ENCODE measurements around the gene EBP. TPM values are rescaled to one million over a fixed set of nuclear protein-coding genes. Genes with fewer than 3 reads are reported as not detected.
A peak's percentile ranks its signal among the peaks of the same experiment; 100 is the strongest.
"Not testable (repeated sequence)": the region's sequence is repeated elsewhere in the genome, so short reads cannot be mapped to it uniquely, and the experiment has no call there.

Gene EBP
- total and polyA plus RNA-seq, 4 donors, result 41.5 to 254 (median 158) TPM

- H3K4me1 ChIP-seq (ENCODE audit: control insufficient read depth in 5 of 5, insufficient read depth in 5 of 5, low read length in 5 of 5), result no peaks in the 10 kb centered on the region
- peaks cover 0 to 7% (median under 1%) of the 10 kb centered on the region in 4 donors for H3K36me3 ChIP-seq (ENCODE audit: control insufficient read depth in 4 of 4, insufficient read depth in 4 of 4, low read length in 4 of 4)
- ATAC-seq (ENCODE audit: insufficient read depth, low FRiP score) (no peak), DNase-seq (no peak)
- H3K9ac ChIP-seq (ENCODE audit: insufficient read depth in 1 of 2, low read length in 2 of 2), result no peak overlapping the region
- H3K9me3 ChIP-seq (ENCODE audit: control insufficient read depth in 4 of 4, insufficient read depth in 3 of 4, low read length in 3 of 4), result no peaks in the 10 kb centered on the region
- no peaks in the 10 kb centered on the region for H3K27me3 ChIP-seq (ENCODE audit: control insufficient read depth in 3 of 3, insufficient read depth in 3 of 3, low read length in 2 of 3)
- no peak for TF ChIP-seq CTCF (IDR thresholded peaks at IDR 0.05; ENCODE audit: control extremely low read depth, extremely low read depth)
- no peak overlapping the region for H3K27ac ChIP-seq (ENCODE audit: low read depth in 1 of 2, low read length in 1 of 2)
- WGBS, 2 donors, result 90 to 91% methylated on average over 2 to 3 of the region's 3 CpGs
- no peak overlapping the region for H3K4me3 ChIP-seq
Measured at GRCh38 chrX:48548871-48549270, 27.3 kb downstream of the EBP start.

- 84 to 93% methylated on average over 9 of the region's 9 CpGs for WGBS, 2 donors
- H3K4me3 ChIP-seq; H3K27me3 ChIP-seq (ENCODE audit: control insufficient read depth in 3 of 3, insufficient read depth in 3 of 3, low read length in 2 of 3); H3K9ac ChIP-seq (ENCODE audit: insufficient read depth in 1 of 2, low read length in 2 of 2); ATAC-seq (ENCODE audit: insufficient read depth, low FRiP score); DNase-seq; H3K4me1 ChIP-seq (ENCODE audit: control insufficient read depth in 5 of 5, insufficient read depth in 5 of 5, low read length in 5 of 5); H3K9me3 ChIP-seq (ENCODE audit: control insufficient read depth in 4 of 4, insufficient read depth in 3 of 4, low read length in 3 of 4): not testable (repeated sequence)
- Histone ChIP-seq H3K27ac (ENCODE audit: low read depth in 1 of 2, low read length in 1 of 2) (peak overlapping the region in 1 of 2 donors; percentile 60), H3K36me3 (ENCODE audit: control insufficient read depth in 4 of 4, insufficient read depth in 4 of 4, low read length in 4 of 4) (peaks cover 3 to 18% (median 6%) of the 10 kb centered on the region in 4 donors)
Measured at GRCh38 chrX:48555731-48556325, 34.2 kb downstream of the EBP start.

DNA sequence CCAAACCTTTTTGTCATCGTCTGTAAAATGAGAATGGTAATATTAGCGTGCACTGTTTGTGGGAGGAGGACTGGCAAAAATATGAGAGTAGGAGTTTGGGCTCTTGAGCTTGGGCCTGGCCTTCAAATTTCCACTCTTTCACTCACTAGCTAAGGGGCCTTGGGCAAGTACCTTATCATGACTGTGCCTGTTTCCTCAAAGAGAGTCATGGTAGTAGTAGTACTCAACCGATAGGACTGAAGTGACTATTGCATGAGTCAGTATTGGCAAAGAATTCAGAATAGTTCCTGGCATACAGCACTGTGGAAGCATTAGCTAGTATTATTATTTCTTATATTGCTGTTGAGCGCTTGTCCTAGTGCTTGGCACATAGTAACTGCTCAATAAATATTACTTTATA lies 36.7 kb downstream of the EBP start:
- no peaks in the 10 kb centered on the region for H3K27me3 ChIP-seq (ENCODE audit: control insufficient read depth in 3 of 3, insufficient read depth in 3 of 3, low read length in 2 of 3)
- peaks cover 4 to 24% (median 8%) of the 10 kb centered on the region in 4 donors for H3K36me3 ChIP-seq (ENCODE audit: control insufficient read depth in 4 of 4, insufficient read depth in 4 of 4, low read length in 4 of 4)
- H3K4me3 ChIP-seq, result no peak overlapping the region
- 79 to 87% methylated on average over 4 of the region's 4 CpGs for whole genome bisulfite sequencing, 2 donors
- no peak overlapping the region for H3K9ac ChIP-seq (ENCODE audit: insufficient read depth in 1 of 2, low read length in 2 of 2)
- H3K27ac ChIP-seq (ENCODE audit: low read depth in 1 of 2, low read length in 1 of 2), result peak overlapping the region in 1 of 2 donors; percentile 50
- no peak for TF ChIP-seq CTCF (IDR thresholded peaks at IDR 0.05; ENCODE audit: control extremely low read depth, extremely low read depth)
- ATAC-seq (ENCODE audit: insufficient read depth, low FRiP score) (peak; percentile 43), DNase-seq (no peak)
- no peaks in the 10 kb centered on the region for H3K4me1 ChIP-seq (ENCODE audit: control insufficient read depth in 5 of 5, insufficient read depth in 5 of 5, low read length in 5 of 5)
- H3K9me3 ChIP-seq (ENCODE audit: control insufficient read depth in 4 of 4, insufficient read depth in 3 of 4, low read length in 3 of 4), result peaks cover 0 to 4% (median 0%) of the 10 kb centered on the region in 4 donors

GRCh38 chrX:48559636-48560035 lies 38.0 kb downstream of the EBP start:
- Histone ChIP-seq H3K4me3 (no peak overlapping the region), H3K9me3 (ENCODE audit: control insufficient read depth in 4 of 4, insufficient read depth in 3 of 4, low read length in 3 of 4) (peaks cover 0 to 6% (median 0%) of the 10 kb centered on the region in 4 donors), H3K27ac (ENCODE audit: low read depth in 1 of 2, low read length in 1 of 2) (no peak overlapping the region), H3K36me3 (ENCODE audit: control insufficient read depth in 4 of 4, insufficient read depth in 4 of 4, low read length in 4 of 4) (peaks cover 5 to 24% (median 8%) of the 10 kb centered on the region in 4 donors), H3K27me3 (ENCODE audit: control insufficient read depth in 3 of 3, insufficient read depth in 3 of 3, low read length in 2 of 3) (no peaks in the 10 kb centered on the region), H3K4me1 (ENCODE audit: control insufficient read depth in 5 of 5, insufficient read depth in 5 of 5, low read length in 5 of 5) (no peaks in the 10 kb centered on the region), H3K9ac (ENCODE audit: insufficient read depth in 1 of 2, low read length in 2 of 2) (no peak overlapping the region)
- WGBS, 2 donors, result 95 to 99% methylated on average over 20 to 24 of the region's 24 CpGs
- no peak for DNase-seq
- ATAC-seq (ENCODE audit: insufficient read depth, low FRiP score), result no peak
- no peak for TF ChIP-seq CTCF (IDR thresholded peaks at IDR 0.05; ENCODE audit: control extremely low read depth, extremely low read depth)
